Embryonic facial prominence (tissue), 1 donor: ENCODE measurements around the gene CELF4.

ENCODE experiments used
- DNase-seq: peaks from one replicate; pipeline ENCODE4 v3.0.0-alpha.2; 2016; ENCODE audit errors: extremely low spot score

The CELF4 gene

DNA sequence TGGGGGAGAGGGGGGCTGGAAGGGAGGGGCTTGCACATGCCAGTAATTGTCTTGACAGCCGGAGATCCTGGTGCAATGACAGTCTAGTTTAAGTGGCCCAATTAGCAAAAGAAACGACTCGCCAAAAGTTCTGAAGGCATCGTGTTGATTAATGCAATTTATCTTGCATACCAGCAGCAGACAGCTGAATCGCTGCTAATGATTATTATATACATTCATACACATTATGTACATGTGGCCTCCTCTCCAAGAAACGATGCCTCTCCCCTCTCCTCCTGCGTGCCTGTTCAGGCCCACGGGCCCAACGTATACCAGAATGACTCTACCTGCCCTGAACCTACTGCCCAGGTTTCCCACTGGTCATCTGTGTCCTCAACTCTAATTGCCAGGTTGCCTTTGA, 214.5 kb downstream of the CELF4 start:
- no peak for DNase-seq

DNA sequence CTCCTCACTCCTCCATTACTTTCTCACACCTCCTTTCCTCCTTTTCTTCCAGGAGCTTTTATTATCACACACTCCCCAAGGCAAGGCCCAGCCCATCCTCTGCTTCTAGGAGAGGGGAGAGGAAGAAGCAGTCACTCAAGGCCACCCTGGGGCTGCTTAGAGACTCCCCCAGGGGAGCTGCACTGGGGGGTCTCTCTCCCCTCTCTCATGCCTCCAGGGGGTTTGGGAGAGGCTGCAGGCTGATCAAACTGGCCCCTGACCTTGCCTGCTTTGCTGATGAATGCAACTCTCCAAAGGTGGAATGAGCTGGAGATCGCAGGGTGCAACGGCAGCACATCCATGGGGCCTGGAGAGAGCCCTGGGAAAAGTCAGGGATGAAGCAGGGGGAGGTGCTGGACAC, 216.9 kb downstream of the CELF4 start:
- DNase-seq = no peak

DNA sequence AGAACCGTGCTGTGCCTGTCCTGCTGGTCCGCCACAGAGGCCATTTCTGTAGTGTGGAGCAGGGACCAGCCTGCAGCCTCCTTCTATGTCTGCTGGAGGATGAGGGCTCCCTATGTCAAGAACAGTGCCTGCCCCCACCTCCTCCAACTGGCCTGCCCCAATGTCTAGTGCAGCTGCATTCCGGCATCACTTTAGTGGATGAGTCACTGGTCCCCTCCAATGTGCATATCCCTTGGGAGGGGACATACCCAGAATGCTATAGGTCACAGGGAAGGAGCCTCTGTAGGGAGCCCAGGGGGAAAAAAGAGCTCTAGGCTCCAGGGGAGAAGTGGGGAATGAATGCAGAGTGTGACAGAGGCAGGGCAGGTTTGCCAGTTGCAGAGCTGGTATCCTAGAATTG, 219.6 kb downstream of the CELF4 start:
- no peak for DNase-seq

DNA sequence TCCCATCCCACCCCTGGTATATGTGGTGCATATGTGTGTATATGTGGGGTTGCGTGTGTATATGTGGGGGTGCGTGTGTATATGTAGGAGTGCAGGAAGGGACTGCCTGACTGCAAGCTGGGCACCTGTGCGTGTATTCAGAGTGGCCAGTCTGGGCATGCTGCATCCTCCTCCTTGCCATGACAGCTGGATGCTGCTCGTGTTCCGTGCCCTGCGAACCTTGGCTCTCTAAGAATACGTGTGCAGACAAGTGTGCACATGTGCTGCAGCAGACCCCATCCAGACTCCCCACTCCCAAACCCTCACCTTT, 222.1 kb downstream of the CELF4 start:
- no peak for DNase-seq

DNA sequence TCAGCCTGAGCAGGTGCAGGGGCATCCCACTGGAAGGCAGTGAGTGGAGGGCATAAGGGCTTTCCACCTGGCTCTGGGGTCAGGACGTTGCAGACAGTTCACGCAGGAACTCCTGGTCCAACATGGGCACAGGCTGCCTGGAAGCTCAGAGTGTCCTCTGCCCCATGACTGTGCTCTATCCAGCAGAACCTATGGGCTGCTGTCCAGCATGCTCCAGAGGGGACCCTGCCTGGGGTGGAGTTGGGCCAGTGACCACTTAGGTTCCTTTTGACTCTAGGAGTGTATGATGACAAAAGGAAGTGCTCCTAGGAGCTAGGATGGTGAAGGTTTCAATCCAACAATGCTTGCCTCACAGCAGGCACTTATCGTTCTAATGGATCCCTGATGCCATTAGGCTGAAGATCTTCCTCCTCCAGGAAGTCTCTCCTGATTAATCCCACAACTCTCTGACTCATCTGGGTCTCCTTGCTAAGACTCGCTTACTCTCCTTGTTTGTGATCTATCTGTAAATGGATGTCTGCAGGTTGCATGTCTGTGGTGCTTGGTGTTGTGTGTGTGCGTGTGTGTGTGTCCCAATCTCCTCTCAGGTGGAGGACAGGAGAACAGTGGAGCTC, 224.0 kb downstream of the CELF4 start:
- DNase-seq = no peak

DNA sequence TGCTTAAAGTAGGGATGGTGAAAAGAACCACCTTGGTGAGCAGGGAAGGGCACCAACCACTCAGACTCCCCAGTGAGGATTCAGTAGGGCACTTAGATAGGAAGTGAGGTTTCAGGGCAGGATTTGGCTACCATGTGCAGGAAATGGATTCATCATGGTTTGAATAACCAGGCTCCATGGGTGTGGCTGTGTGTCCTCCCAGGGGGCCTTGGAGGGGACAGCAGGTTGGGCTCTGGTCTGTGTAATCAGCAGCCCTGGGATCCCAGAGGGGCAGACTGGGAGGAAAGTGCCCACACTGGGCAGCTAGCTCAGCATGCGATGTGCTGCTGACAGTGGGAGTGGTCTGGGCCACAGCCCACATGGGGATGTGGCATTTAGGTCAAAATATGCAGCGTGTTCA, 224.6 kb downstream of the CELF4 start:
- DNase-seq = no peak

DNA sequence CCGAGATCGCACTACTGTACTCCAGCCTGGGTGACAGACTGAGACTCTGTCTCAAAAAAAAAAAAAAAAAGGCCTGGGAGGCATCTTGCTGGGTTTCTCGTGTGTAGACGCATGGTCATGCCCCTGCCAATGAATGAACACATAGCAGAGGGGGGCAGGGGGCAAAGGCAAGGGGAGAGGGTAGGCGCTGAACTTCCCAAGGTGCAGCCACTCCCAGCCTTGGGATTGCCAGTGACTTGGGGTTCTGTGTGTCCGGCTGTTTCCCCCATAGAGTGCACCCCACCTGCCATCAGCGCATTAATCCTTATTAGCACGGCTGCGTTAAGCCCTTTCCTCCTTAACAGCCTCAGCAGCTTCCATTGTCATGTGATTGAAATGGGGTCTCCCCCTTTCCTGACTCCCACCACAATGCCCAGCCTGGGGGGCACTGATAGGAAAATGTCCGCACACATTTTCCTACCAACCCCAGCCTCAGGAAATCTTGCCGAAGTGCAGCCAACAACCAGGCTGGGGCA, 225.8 kb downstream of the CELF4 start:
- DNase-seq = no peak

DNA sequence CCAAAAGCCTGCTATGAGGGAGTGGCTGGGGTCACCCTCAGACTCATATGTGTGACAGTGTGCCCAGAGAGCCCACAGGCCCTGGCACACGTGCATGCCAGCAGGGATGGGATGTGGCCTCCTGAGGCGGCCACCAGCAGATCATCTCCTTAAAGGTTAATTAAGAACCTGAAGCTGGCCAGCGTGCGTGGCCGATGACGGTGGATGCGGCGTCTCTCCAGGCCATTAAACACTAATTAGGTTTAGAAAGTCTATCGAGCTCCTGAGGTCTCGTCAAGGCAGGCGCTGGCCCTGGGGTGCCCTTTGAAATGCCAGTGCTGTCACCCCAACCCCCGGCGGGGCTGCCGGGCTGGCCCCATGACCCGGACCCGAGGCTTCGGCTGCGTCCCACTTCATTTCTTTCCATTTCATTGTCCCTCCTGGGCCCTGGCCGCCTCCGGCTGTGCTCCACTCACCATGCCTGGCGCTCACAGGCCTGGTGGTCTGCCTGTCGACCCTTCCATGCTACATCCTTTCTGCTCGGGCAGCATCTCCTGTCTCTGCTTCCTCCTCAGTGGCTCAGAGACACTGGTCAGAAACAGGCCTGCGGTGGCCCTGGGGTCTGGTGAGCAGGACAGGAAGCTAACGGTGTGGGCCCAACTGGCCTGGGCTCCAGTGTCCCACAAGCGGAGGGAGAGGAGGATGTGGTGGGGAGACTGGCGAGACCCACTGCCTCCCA, 228.9 kb downstream of the CELF4 start:
- no peak for DNase-seq

DNA sequence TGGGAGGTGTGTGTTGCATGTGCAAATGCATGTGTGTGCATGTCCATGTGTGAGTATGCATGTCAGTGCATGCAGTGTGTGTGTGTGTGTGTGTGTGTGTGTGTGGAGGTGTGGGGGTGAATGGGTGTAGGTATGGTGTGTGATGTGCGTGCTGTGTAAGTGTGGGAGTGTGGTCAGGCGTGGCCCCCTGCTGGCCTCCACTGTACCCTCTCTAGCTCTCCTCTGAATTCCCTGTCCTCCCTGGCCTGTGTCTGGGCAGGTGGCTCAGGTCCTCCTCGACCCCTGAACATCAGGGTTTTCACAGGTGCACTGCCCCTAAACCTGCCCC, 230.2 kb downstream of the CELF4 start:
- DNase-seq = no peak

DNA sequence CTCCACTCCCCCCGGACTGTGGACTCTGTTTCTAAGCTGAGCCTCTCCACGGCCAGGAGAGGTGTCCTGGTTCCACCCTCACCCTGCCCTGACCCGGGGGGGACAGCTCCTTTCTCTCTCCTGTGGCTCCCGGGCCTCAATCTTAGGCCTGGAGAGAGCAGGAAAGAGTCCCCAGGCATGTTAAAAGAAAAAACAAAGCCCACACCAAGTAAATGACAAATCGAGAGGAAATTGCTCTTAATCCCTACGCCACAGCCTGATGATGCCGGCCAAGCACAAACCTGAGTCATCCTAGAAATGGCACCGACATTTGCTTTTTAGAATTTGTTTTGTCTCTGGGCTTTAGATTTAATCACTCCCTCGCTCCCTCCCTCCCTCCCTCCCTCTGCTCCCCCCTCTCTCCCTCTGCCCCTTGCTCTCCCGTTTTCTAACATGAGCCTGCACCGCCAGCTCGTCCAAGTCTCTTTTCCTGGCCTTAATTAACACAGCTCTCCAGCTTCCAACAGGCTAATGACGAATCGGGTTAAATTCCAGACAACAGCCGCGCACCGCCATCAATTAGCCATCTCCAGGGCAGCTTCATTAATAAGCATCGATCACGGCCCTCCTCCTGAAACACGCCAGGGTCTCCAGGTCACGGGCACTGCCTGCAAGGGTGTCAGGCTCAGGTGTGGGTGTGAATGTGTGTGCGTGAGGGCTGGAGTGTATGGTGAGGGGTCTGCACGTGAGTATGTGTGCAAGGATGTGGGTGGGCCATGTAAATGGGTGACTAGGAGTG, 230.8 kb downstream of the CELF4 start:
- DNase-seq = no peak

DNA sequence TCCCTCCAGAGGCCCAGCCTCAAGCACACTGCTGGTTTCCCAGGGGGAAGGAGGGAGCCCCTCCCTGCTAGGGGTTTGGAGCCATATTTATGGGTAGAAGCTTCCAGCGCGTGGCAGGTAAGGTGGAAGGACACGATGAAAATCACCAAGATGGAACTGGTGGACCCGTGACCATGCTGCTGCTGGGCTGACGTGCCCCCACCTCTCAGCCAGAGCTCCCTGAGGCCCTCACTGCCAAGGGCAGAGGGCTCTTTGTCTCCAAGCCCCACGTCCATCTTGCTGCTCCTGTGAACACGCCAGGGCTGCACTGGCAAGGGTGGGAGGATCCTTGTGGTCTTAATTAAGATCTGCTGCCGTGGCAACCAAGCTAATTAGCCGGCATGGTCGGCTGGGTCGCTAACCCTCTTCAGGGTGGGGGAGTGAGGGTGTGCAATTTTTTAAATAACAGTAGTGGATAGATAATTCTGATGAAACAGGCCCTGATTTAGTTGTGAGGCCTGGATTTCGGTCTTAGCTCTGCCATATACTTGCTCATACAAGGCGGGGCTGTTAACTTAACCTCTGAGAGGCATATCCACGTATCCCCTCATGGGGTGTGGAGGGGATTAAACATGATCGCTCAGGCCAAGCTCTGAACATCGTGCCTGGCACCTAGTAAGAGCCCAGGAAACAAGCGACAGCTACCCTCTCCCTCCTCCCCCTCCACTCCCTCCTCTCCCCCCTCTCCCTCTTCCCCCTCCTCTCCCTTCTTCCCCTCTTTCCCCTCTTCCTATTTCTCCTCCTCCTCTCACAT, 232.8 kb downstream of the CELF4 start:
- no peak for DNase-seq

DNA sequence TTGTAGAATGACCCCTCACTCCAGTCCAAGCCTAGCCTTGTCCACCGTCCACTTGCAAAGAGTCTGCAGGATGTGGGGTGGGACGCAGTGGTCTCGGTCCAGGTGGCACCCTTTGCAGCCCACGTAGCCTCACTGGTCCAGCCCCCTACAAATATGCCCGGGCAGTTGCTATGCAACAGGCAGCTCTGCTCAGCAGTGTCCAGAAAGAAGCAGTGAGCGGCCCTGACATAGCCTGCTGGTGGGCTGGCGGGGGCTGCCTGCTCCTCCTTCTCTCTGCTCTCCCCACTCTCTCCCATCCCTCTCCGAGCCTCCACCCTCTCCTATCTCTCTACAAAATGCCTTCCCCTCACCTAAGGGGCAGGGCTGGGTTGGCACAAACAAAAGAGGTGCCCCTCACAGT, 233.4 kb downstream of the CELF4 start:
- no peak for DNase-seq

DNA sequence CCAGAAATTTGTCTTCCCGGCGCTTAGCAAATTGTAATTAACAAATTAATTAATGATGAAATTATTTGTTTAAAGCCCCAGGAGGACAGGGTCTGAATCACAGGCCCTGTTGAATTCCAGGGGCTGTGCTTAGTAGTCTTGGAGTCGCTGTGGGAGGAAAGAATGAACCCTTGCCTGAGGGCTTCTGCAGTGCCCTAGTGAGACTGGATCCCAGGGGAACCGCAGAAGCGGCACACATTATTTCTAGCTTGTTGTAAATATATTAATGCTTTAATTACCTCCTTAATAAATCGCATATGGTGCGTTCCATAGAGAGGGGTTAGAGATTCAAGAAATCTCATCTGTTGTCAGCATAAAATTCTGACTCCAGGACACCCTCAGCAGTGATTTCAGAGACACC, 235.4 kb downstream of the CELF4 start:
- no peak for DNase-seq

DNA sequence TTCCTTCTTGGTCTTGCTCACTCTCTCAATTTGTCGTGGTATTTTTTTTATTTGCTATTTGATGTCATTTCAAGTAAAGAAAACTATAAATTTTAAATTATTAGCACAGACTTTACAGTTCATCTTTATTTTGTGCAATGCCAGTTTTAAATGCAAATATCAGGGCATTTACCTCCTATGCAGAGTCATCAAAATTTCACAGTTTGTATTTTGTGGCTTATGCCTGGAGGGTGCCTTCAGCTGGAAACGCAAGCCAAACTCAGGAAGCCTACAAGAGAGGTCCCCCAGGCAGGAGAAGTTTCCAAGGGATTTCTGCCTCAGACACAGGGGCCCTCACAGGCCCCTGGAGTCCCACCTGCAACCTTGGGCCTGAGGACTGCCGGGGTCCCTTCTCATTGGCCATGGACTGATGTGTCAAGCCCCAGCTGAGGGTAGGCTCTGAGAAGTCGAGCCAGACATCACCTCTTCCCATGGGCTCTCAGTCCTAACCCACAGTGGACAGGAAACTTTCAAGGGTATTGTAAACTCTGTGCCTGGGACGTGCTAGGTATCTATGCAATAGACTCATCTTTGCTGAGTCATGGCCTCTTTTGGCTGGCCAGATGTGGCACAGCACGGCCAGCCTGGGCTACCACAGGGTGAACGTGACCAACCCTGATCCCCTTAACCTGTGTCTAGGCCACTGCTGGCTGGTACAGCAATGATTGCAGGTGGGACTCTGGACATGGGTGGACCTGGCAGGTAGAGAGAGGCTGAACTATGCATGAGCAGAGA, 236.5 kb downstream of the CELF4 start:
- no peak for DNase-seq

DNA sequence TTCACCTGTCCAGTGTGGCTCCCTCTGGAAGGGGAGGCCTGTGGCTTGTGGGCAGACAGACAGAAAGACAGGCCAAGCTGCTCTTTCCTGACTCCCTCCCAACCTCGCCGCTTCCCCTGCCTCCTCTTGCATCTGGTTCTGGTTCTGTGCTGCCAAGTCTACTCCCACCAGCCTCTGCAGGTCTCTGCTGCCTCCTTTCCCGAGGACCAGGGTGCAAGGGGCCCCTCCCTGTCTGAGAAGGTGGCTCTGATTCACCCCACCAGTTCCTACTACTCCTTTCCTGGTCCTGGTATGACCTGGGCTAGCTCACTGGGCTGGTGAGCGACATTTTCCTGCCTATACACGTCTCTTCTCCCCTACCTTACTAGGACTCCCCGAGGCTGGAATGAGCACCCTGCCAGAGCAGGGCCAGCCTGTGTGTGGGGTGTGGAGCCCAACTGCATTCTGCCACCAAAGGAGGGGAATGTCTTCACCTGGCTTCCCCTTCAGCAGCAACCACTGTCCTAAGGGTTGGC, 238.5 kb downstream of the CELF4 start:
- DNase-seq = no peak

DNA sequence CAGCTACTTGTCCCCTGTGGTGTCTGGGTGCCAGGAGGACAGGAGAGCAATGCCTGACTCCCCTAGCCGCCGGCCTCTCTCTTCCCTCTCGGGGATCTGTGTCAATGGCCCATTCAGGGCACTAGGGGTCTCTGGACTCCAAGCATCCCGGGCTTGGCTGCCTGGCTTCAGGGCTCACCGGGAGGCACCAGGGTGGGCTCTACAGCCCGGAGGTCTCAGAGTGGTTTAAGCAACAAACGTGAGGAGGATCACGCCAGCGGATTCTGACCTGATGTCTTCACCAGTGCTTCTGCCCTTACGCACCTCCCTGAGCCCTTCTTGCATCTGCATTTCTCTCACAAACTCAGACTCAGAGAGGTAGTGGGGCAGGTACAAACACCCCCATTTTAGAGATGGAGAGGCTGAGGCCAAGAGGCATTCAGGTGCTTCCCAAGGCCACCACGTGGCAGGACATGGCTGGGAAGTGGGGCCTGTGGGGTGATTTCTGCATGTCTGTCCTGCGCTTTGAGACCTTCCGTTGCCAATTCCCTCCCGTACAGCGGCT, 243.0 kb downstream of the CELF4 start:
- DNase-seq = no peak

DNA sequence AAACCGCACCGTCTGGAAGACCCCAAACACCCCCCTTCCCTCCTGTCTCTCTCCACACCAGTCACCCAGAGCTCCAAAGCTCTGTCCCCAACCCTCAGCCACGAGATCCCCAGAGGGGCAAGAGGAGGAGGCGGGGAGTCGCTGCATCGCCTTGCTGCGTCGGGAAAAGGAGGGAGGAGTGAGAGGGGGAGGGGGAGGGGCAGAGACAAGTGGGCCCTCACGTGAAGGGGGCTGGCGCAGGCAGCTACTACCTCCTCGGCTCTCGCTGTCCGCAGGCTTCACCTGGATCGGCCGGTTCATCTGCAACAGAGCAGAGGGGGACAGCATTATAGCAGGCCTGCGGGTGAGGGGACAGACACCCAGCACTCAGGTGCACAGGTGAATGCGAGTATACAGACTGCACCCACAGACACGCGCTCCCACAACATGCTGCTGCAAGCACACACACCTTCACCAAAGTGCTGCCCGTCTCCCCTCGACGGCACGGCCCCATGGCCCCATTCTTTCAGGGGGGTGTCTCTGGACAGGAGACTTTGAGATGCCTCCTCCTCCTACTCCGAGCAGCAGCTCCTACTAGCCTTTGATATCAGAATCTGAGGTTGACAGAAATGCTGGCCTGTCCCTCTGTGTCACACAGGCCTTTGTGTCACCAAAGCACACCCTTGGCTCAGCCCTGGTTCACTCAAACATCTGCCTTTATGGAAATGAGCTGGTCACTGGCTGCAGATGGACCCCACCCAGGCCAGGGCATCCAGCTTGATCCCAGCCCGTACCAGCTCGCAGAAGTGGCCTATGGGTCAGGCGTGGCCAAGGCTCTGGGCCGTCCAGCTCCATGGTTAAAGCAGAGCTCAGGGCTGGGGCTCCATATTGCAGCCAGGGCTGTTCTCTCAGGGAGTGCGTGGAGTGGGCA, 243.8 kb downstream of the CELF4 start:
- DNase-seq = no peak

DNA sequence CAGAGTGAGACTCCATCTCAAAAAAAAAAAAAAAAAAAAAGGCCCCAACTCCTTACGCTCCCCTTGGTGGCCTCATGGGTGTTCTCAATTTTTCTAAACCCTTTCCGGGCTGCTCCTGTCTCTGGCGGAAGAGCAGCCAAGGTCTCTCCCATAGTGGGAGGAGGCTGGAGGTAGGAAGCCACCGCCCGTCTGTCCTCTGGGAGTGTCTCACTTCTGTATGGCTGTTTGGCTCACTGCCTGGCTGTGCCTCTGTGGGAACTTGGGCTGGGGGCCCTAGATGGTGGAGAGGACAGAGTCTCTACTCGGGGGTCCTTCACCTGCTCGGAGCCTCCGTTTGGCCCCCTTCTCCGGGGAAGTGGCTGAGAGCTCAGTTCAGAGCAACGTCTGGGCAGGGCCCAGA, 245.3 kb downstream of the CELF4 start:
- no peak for DNase-seq

DNA sequence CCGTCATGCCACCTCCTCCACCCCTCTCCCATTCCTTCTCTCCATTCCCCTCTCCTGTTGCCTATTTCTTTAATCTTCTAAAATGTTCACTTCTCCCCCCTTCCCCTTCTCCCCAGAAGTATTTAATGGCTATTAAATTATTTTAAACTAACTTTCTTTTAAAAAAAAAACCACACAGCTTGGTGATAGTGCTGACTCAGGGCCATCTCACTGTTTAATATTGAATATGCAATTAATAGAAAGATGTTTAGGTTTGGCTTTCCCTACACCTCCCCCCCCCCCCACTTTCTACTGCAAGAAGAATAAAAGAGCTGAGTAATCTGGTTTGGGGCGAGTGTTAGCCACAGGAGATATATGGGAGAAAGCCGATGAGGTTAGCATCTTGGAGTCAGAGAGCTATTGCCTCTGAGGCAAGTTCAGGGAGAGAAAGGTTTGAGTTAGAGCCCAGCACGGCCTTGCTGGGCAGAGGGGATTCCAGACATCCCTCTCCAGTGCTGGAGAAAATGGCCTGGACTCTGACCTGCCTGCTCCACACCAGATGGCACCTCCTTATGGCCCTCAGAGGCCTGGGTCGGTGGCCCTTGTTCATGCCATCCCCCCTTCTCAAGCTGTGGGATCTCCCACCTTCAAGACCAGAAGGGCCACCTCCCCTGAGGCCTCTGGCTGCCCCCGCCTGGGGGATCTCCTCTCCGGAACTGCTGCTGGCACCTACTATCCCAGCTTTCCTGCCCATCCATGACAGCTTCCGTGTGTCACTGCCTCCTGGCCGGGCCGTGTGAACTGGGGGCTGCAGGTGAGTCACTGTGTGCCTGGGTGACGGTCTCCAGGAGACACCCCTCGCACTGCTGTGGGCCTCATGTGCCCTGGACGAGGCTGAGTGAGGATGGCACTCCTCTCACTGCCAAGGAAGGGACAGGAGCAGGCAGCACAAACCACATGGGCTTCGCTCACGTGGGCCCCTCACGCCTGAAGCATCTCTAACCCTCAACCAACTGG, 246.9 kb downstream of the CELF4 start:
- DNase-seq = no peak
